Retinal pigment epithelial cell (primary cell): ENCODE measurements around the gene DAAM1.

Experiments used
- DNase-seq: peaks from one replicate; pipeline ENCODE4 v3.0.0-alpha.2; 2010; ENCODE audit warnings: low read depth
- H3K4me3 ChIP-seq: 2 replicates; pipeline ENCODE4 v1.5.1; 2011; ENCODE audit warnings: mild to moderate bottlenecking, low read length, control low read depth, moderate library complexity
- TF ChIP-seq, protein P1 (sequence below): conservative IDR thresholded peaks from 2 replicates; pipeline ENCODE4 v1.5.1; 2011; ENCODE audit warnings: low read depth, low read length, control low read depth, inconsistent platforms

Gene DAAM1

DNA sequence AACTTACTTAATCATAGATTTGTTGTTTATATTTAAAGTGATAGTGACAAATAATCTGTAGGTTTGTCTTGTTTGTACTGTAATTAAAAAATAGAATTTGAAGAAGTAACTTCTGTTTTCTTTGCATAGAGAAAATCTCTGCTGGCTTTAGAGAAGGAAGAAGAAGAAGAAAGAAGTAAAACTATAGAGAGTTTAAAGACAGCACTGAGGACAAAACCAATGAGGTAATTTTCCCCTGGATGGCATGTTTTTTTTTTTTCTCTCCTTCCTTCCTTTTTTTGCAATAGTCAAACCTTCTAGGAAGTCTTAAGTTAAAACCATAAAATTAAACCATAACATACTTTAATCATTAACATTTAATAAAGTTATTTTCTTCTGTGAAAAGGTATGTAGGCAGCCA is 131.9 kb downstream of the DAAM1 start:
- no peak overlapping the region for H3K4me3 ChIP-seq
- no peak for DNase-seq
- TF ChIP-seq, protein P1, sequence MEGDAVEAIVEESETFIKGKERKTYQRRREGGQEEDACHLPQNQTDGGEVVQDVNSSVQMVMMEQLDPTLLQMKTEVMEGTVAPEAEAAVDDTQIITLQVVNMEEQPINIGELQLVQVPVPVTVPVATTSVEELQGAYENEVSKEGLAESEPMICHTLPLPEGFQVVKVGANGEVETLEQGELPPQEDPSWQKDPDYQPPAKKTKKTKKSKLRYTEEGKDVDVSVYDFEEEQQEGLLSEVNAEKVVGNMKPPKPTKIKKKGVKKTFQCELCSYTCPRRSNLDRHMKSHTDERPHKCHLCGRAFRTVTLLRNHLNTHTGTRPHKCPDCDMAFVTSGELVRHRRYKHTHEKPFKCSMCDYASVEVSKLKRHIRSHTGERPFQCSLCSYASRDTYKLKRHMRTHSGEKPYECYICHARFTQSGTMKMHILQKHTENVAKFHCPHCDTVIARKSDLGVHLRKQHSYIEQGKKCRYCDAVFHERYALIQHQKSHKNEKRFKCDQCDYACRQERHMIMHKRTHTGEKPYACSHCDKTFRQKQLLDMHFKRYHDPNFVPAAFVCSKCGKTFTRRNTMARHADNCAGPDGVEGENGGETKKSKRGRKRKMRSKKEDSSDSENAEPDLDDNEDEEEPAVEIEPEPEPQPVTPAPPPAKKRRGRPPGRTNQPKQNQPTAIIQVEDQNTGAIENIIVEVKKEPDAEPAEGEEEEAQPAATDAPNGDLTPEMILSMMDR: no peak

DNA sequence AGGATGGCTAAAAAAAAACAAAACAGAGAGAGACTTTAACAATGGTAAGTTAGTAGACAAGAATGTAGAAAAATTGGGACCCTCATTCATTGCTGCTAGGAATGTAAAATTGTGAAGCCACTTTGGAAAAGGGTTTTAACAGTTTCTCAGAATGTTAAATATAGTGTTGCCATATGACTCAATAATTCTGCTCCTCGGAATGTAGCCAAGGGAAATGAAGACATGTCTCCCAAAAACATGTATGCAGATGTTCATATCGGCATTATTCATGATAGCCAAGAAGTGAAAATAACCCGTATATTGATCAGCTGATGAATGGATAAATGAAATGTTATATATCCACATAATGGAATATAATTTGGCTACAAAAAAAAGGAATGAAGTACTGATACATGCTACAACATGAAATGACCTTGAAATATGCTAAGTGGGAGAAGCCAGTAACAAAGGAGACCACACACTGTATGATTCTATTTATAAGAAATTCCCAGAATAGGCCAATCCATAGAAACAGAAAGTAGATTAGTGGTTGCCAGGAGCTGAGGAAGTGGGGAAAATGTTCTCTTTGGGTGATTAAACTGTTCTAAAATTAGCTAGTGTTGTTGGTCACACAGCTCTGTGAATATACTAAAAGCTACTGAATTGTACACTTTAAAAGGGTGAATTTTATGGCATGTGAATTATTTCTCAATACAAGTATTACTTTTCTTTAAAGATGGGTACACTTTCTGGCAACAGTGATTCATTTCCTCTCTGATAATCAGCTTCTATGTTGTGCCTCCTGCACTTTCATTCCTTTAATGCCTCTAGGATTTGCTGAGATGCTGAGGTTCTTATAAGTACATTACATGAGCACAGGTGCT is 132.5 kb downstream of the DAAM1 start:
- TF ChIP-seq, protein P1: no peak
- H3K4me3 ChIP-seq: no peak overlapping the region
- DNase-seq: peak; percentile 85

DNA sequence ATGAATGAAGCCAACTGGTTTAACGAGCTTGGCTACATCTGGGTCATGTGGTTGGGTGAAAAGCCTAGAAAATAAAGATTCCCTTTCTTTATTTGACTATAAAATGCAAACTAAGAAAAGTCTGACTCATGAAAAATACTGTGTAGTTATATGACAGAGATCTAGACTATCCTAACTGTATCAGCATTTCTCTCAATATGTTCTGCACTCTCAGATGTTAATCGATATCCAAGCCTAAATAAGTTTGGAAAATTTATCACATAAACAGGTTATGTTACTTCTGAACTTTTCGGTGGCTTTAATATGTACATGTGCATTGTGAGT is 133.1 kb downstream of the DAAM1 start:
- DNase-seq: no peak
- no peak overlapping the region for H3K4me3 ChIP-seq
- TF ChIP-seq, protein P1: no peak

DNA sequence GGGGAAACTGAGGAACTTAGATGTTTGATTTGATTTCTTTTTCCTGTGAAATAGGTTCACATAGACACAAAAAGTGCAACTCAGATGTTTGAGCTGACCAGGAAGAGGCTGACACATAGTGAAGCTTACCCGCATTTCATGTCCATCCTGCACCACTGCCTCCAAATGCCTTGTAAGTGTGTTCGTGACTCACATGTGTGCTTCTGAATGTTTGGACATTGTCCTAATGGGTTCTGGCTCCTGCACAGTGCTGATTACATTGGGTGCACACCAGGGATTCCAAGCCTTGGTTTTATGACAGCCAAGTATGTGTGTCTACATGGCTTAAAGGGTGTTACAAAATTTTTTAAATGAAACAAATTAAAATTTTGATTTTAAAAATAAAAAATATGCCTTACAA is 137.4 kb downstream of the DAAM1 start:
- H3K4me3 ChIP-seq: no peak overlapping the region
- TF ChIP-seq, protein P1: no peak
- no peak for DNase-seq

DNA sequence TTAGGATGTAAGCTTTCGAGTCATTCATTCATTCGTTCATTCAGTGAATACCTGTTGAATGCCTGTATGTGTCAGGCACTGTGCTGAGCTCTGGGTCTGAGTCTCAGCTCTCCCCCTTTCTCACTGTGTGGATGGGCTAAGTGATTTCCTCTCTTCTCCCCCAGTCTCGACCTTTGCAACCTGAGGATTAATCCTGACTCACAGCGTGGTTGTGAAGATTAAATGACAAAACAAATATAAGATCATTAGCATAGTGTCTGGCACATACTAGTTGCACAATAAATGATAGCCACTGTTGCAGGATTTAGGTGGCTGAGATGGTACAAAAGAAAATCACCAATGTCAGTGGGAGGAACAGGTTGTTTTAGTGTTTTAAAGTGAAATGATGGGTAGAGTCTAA is 140.0 kb downstream of the DAAM1 start:
- TF ChIP-seq, protein P1: no peak
- H3K4me3 ChIP-seq: no peak overlapping the region
- DNase-seq: no peak

DNA sequence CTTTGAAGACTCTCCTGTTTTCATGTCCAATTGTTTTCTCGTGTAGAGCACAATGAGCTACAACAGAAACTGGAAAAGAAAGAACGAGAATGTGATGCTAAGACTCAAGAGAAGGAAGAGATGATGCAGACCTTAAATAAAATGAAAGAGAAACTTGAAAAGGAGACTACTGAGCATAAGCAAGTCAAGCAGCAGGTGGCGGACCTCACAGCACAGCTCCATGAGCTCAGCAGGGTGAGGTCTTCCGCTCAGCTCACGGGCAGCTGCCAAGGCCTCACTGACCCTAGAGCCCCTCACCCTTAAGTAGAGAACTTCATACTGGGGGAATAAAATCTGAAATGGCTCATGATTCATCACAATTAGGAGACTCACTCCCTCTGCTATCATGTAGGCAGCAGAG is 142.0 kb downstream of the DAAM1 start:
- TF ChIP-seq, protein P1: no peak
- DNase-seq: no peak
- no peak overlapping the region for H3K4me3 ChIP-seq

DNA sequence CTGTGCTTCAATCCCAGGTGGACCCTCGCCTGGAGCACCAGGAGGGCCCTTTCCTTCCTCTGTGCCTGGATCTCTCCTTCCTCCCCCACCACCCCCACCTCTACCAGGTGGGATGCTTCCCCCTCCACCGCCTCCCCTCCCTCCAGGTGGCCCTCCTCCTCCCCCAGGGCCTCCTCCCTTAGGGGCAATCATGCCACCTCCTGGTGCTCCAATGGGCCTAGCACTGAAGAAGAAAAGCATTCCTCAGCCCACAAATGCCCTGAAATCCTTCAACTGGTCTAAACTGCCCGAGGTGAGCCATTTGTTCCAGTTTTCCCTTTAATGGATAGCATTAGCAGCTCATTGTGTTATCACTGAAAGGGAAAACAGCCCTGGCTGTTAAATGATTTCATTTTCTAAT is 142.8 kb downstream of the DAAM1 start:
- TF ChIP-seq, protein P1: no peak
- no peak overlapping the region for H3K4me3 ChIP-seq
- no peak for DNase-seq
